NCI-H1694 (cell line): ENCODE measurements around the gene MEIS1.
"Not testable (repeated sequence)": the region's sequence is repeated elsewhere in the genome, so short reads cannot be mapped to it uniquely, and the experiment has no call there.

Experiments used
- DNase-seq: peaks from one replicate; lab custom pipeline; 2025; lab: John Stamatoyannopoulos, UW

MEIS1 gene

DNA sequence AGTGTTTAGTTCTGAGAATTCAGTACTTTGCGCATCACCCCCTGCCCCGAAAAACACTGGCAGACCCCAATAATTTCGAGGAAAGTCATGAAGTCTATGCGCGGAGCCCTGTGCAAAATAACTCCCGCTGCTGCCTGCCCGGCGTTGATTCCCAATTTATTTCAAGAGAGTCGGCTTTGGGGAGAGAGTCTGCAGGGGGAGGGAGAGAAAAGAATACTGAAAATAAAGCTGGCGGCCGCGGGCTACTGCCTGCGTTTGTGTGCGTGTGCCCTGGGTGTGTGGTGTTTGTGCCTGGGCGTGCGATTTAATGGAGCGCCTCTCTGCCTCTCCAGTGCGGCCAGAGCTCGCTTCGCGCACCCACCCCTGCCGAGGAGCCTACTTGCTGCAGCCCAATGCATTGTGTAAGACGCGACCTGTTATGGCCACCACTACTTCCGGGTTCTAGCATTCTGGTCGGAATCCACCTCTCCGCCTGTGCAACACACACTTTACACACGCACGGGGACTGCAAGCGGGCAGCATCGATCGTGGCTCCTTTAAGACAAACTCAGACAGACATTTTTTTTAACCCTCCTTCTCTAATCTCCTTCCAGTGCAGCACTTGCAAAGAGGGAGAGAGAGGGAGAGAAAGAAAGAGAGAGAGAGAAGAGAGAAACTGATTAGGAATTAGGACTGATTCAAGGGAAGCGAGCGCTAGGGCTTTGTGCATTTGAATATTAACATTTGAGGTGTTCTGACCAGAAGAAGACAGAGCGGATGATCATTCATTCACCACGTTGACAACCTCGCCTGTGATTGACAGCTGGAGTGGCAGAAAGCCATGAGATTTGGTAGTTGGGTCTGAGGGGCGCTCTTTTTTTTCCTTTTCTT is at the start of gene MEIS1:
Gene MEIS1, plus strand, starts transcription at position 447 of the 870 bp plus-strand sequence. CDS start 732 bp downstream, outside the sequence.
- peak; percentile 88 for DNase-seq

DNA sequence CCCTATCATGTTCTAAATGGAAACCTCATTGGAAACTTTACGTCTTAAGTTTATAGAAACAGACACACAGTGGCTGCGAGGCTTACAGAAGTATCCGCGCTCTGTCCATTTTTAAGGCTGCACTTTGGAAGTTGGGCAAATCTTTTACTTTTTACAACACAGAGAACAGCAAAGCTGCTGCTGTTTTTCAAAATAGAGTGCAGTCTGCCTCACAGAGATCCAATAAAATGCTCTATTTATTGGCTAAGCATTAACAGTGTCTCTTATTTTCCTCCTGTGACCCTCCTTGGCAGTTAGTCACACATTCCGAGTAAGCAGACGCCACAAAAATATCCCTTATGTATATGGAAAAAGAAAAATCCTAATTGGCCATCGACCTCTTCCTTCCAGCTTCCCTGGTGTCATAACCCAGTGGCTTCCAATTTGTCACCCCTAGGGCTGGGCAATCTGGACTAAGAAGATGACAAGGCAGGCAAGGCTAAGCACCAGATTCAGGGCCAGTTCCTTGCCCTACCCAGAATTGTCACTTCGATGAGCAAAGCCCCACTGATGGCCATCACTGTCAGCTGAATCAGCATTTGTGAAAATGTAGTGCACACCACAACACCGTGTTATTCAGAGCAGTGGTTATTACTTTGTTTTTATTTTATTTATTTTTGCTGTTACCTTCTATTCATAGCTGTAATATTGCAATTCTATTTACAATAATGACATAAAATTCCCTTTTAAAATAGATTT is 47.7 kb upstream of the MEIS1 start:
- DNase-seq = no peak

DNA sequence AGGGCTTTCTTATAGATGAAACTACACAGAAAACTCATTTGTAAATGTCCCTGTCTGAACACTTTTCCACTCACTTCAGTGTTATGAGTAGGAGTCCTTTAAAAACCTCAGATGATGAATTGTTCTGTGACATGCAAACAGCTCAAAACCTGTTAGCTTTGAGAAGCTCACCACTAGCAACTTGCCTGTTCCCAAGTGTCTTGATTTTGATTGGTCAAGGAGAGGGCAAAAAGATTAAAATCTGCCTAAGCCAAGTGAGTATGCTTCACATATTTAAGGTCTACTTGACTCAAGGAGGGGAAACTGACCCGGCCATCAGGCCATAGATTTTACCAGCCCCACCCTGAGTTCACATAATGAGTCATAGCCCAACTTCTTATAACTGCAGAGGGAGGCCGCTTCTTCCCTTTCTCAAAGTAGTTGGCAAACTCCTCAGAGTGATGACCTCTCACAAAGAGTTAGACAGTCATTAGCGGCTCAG is 45.2 kb upstream of the MEIS1 start:
- DNase-seq = no peak

DNA sequence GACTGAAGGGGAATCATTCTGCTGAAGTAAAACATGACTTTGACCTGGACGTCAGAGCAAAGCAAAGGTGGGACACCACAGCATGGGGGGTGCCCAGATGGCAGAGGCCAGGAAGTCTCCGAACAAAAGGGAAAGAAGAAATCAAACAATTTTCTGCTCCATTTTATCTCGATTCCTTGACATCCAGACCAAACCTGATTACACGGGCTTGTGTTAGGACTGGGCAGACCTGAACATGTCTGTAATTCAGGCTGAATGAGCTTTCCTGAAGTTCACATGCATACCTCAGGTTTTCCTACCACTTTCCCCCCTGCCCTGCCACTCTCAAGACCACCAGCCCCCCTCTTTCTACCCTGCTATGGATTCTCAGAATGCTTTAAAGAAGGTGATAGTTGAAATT is 44.8 kb upstream of the MEIS1 start:
- no peak for DNase-seq

DNA sequence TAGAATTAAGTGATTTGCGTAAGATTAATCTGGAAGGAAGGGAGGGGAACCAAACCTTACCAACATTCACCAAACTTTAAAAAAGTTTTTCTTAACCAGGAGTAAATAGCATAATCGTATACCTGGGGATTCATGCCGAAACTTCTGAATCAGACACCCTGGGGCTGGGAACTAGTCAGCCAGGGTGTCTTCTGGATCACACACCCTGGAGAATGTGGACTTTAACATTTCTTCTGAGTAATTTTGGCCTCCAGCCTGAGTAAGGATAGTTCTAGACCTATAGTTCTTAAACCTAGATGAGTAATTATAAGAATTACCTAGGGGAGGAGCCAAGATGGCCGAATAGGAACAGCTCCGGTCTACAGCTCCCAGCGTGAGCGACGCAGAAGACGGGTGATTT is 44.1 kb upstream of the MEIS1 start:
- no peak for DNase-seq

DNA sequence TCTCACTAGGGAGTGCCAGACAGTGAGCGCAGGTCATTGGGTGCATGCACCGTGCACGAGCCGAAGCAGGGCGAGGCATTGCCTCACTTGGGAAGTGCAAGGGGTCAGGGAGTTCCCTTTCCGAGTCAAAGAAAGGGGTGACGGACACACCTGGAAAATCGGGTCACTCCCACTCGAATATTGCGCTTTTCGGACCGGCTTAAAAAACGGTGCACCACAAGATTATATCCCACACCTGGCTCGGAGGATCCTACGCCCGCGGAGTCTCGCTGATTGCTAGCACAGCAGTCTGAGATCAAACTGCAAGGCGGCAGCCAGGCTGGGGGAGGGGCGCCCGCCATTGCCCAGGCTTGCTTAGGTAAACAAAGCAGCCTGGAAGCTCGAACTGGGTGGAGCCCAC is 43.7 kb upstream of the MEIS1 start:
- not testable (repeated sequence) for DNase-seq

DNA sequence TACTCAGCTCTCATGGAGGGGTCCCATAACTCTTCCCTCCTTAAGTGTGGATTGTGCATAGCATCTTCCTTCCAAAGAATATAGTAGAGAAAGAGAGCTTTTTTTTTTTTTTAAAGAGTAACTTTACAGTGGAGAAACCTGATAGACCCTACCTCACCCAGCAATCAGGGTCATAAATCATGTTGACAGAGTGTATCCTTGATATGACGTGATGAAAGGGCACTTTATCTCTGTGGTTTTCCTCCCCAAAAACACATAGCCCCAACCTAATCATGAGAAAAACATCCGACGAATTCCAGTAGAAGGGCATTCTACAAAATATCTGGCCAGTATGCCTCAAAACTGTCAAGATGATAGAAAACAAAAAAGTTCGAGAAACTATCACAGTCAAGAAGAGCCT is 29.5 kb upstream of the MEIS1 start:
- no peak for DNase-seq

DNA sequence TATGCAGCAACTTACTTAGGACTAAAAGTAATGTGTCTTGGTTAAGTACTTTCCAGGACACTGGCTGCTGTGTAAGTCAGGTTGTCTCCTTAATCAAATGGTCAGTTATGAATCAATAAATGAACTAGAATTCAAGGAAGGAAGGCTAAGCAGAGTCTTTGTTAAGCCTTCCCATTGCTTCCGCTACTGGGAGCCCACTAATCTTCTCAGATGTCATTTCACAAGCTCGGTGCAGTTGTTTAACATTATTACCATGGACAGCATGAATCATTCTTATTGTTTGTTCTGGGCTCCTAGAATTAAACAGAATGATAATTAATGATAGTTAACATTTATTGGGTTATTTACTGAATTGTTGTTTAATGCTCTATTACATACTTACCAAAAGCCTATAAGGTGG is 26.0 kb upstream of the MEIS1 start:
- DNase-seq = no peak

DNA sequence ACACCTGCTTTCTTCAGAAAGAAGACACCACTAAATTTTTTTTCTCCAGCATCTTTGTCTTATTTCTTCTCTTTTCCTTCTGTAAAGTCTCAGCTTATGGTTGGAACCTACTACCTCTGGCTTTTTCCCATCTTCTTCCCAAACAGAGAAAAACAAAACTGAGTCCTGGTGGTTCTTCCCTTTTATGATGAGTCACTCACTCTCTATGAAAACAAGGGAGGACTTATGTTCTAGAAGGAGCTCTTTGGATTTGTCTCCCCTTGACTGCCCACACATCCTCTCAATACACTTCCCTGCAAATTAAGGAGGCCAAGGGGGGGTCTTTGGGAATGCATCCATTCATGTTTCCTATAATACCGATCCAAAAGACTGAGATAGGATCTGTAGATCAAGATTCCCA is 22.1 kb upstream of the MEIS1 start:
- DNase-seq = no peak

DNA sequence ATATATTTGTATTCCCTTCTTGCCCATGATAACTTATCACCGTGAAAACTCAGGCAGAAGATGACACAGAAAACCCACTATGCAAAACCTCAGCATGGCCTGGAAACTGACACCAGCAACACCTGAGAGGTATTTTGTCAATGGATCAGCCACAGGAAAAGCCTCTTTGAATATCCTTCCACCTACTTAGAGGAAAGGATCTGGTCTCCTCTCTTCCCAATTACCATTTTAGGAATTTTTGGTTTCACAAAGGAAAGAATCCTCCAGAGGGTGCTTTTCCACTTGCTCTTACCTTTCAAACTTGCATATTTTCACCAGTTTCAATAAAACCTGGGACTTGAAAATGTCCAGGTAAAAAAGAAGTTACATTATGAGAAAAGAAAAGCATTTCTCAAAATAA is 20.0 kb upstream of the MEIS1 start:
- DNase-seq = no peak

DNA sequence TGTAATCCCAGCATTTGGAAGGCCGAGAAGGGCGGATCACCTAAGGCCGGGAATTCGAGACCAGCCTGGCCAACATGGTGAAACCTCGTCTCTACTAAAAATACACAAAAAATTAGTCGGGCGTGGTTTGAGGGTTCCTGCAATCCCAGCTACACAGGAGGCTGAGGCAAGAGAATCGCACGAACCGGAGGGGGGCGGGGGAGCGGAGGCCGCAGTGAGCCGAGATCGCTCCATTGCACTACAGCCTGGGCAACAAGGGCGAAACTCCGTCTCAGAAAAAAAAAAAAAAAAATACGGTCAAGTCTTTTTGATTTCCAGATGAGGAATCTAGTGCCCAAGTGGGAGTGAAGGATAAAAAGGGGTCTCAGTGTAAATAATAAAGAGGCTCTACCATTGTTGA is 16.5 kb upstream of the MEIS1 start:
- no peak for DNase-seq

DNA sequence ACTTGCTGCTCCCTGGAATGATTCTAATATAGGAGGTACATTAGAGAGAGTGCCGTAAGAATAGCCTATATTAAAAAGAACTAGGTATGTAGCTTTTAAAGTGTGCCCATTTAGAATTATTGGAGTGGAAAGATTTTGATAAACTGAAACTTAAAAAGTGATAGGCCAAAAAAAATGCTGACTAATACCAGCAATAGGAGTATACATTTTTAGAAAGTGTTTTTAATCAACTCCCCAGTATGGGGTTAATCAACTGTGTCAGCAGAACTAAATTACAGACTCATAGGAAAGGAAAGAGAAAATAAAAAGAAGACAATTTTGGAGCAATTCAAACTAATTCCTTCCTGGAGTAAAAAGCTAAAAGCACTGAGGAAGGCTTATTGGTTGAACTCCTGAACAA is 13.3 kb upstream of the MEIS1 start:
- DNase-seq = no peak

DNA sequence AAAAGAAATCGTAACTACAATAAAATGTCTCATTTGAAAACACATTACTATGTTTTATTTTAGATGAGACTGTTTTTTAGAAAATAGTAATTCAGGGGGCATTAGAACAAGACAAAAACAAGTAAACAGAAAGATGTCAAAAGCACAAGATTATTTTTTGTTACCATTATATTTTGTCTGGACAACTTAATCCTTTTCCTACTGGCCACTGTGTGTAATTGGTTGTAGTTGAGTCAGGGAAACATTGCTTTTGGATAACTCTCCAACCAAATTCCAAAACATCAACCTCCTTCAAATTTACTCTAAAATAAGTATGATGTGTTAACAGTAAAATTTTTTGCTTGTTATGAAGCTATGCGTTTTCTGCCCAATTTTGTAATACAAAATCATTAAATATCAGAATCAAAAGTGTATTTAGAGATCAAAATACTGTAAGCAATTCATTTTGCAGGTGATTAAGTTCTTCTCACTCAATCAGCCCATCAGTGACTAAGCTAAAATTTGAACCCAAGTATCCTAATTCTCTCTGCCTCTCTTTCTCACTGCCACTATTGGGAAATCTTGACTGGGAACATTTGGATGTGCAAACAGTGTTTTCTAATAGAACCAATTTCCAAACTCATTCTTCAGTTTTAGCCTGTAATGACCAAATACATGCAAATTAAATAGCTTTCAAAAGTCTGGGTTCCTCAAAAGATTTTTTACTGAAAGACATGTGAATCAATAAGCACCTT is 11.4 kb upstream of the MEIS1 start:
- DNase-seq = no peak

DNA sequence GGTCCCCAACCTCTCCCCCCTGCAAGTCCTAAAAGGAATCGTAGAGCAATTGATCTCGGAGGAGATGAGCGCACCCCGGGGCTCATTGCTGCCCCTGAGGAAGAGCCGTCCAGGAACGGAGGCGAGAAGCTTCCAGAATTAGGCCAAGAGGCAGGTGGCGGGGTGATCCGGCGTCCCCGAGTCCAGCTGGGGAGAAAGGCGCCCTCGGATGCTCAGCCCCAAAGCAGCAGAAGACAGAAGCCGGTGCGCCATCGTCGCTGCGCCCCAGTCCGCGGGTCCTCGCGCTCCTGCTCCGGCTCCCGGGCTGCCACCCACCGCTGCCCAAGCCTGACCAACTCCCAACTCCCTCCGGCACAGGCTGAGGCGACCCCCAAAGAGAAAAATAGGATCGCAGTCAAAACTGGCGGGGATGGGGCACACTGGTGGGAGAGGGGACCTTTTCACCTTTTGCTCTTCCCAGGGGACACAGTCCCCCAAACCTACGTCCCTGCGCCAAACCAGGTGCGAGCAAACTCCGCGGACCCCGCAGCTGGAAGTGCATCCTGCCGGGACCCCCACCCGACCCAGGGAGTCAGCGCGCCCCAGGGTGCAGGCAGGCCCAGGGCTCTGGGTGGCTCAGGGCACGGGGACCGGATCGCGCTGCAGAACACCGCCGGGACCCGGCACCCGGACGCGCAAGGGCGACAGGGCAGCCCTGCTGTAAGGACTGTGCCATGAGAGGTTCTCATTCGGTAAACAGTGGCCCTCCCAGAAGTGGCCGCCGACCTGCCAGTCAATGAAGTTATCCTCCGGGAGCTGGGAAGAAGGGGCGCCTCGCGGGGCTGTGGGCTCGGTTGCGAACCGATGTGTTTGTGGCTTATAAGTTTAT is 8.4 kb upstream of the MEIS1 start:
- no peak for DNase-seq

DNA sequence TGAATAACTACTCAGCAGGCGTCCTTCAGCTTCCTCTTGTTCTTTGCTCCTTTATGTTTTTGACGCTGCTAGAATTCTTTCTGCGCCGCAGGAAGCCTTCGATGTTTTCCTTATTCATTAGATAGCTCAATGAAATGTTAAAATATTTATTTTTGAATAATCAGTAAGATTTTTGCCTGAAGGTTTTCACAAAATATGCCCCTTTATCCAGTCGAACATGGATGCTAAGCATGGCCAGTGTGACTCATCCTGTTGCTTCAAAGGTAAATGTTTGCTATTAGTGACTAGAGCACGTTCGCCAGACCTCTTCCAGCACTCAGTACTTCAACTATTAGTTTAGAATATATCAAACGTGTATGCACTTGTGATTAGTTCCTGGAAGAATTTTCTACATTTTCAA is 7.6 kb upstream of the MEIS1 start:
- no peak for DNase-seq

DNA sequence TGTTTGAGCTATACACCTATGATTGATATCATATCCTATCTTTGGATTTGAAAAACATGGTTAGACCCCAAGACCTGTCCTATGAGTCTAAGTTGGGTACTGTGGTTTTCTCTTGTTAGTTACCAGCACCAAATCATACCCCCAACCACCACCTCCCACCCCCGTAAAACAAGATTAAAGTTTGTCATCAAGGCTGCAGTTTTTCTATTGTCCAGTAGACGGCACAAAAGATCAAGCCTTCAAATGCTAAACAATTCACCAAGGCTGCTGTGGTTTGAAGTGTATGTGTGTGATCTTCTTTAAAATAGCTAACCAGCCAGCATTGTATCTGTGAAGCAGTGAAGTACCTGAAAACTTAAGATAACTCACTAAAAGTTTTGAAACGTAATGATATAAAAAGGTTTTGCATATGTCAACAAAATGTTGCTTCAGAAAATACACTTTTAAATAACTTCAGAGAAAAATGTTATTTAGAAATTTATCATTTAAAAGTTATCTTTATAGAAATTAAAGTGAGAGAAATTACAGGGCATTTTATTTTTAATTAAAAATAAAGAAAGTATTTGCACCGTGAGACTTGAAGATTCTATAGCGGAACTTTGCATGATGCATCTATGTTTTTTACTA is 5.8 kb upstream of the MEIS1 start:
- peak; percentile 58 for DNase-seq

DNA sequence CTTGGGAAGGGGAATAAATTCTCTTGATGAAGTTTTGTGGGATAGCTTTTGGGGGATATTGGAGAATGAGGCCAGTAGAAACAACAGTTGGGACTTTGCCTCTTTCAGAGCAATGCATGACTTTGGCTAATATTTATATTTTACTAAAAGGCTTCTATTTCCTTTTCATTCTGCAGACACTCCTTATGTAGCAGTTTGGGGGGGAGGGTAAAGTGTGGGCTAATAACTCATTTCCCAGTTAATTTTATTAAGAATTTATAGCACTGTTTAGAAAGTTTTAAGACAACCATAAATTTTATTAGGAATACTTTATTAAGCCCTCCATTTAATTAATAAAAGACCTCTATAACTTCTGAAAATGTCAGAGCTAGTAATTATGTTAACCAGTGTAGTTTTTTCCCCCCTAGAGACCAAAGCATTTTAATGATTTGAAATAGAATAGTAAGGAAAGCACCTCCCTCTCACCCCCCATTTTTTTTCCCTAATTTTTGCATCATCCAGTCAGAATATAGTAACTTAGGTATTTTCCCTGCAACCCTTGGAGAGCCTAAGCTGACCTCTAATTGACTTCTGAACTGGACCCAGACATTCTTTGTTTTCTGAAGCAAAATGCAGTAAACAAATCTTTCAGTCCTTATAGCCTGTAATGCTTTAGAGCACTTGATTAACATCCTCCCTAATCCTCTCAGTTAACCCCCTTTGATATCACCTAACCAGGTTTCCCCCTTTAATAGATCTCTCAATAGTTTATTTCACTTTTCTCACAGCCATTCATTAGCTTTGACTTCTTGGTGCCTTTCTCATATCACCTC is 5.0 kb upstream of the MEIS1 start:
- no peak for DNase-seq

DNA sequence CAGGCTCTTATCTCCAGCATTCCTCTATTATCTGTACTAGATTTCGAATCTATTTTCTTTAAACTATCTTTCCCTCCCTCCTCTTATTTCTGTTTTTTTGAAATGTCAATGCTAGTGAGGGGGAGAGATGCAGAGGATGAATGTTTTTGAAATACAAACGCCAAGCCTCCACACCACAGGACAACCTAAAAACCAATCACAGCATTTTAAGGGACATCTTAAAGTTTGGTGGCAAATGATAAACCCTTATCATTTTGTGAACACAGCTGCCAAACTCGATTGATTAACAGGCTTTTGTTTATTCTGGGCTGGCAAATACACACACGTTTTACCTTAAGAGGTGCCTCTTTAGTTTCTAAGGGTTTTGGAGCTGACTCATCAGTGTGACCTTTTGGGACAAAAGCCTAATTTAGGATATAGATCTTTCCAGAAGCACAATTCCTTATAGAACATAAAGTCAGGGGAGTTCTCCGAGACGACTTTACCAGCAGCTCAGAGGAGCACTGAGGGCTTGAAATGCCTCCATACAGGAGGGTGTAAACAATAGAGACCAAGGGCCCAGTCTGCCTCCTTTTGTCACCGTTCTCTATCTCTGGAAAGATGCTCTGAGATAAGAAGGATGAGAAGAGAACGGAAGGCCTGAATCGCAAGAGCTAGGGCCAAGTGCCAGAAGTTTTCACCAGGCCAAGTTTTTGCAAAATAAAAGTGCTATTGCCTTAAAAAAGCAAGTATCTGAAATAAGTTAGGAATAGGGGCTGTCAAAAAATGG is 4.2 kb upstream of the MEIS1 start:
- no peak for DNase-seq

DNA sequence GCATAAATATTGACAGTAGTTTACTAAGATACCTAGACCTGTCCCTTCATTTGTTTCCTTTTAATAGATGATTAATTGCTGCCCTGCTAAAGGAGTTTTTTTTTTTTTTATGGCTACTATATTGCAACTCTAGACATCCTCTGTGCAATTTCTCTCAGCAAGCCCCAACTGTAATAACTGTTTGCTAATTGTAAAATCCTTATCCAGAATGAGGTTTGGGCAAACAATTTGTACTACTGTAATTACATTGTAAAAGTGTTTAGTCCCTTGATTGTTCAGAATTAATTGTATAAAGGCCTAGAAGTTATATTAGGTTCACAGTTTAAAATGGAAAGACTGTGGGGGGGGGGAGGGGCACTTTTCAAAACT is 3.7 kb upstream of the MEIS1 start:
- DNase-seq = no peak
